ENCODE measurements around the gene SCGB1C1. TPM values are rescaled to one million over a fixed set of nuclear protein-coding genes. Genes with fewer than 3 reads are reported as not detected.
"Not testable (repeated sequence)": the region's sequence is repeated elsewhere in the genome, so short reads cannot be mapped to it uniquely, and the experiment has no call there.

The SCGB1C1 gene
- total and polyA plus RNA-seq, 9 of the 15 experiments (the other 6 are each of a cell fraction or from before 2014, with no cell fraction given): not detected

GRCh38 chr11:189843-190311, 3.0 kb upstream of the SCGB1C1 start:
- H3K9me1 ChIP-seq (ENCODE audit: control insufficient read depth, insufficient read depth, low read length); H3K4me1 ChIP-seq (replicated peaks in 1 of 2; ENCODE audit: control insufficient read depth in 2 of 2, insufficient read depth in 2 of 2, low read length in 2 of 2); FAIRE-seq; DNase-seq (ENCODE audit: extremely low read depth in 1 of 4, low spot score in 3 of 4); H3K79me2 ChIP-seq (ENCODE audit: control insufficient read depth, insufficient read depth, low read length); H3K4me3 ChIP-seq; H3K9ac ChIP-seq (ENCODE audit: insufficient read depth in 1 of 2, low read depth in 2 of 2, low read length in 2 of 2); CTCF ChIA-PET (ENCODE audit: low intra/inter-chr PET ratio); intact Hi-C loops (cut with micrococcal nuclease); H2AFZ ChIP-seq (ENCODE audit: low read depth, low read length); POLR2A ChIA-PET; H3K36me3 ChIP-seq (ENCODE audit: control insufficient read depth, insufficient read depth, low read length); H4K20me1 ChIP-seq (replicated peaks; ENCODE audit: control insufficient read depth, insufficient read depth, low read length); H3K9me3 ChIP-seq (replicated peaks; ENCODE audit: control insufficient read depth, insufficient read depth, low read depth, low read length); H3K27me3 ChIP-seq (ENCODE audit: control insufficient read depth in 2 of 2, insufficient read depth in 2 of 2, low read length in 2 of 2); H3K27ac ChIP-seq (ENCODE audit: extremely low read depth, low read depth, low read length); BruUV-seq (replicated peaks); H3K4me2 ChIP-seq (ENCODE audit: insufficient read depth, low read length): not testable (repeated sequence)
- TF ChIP-seq, protein P1, sequence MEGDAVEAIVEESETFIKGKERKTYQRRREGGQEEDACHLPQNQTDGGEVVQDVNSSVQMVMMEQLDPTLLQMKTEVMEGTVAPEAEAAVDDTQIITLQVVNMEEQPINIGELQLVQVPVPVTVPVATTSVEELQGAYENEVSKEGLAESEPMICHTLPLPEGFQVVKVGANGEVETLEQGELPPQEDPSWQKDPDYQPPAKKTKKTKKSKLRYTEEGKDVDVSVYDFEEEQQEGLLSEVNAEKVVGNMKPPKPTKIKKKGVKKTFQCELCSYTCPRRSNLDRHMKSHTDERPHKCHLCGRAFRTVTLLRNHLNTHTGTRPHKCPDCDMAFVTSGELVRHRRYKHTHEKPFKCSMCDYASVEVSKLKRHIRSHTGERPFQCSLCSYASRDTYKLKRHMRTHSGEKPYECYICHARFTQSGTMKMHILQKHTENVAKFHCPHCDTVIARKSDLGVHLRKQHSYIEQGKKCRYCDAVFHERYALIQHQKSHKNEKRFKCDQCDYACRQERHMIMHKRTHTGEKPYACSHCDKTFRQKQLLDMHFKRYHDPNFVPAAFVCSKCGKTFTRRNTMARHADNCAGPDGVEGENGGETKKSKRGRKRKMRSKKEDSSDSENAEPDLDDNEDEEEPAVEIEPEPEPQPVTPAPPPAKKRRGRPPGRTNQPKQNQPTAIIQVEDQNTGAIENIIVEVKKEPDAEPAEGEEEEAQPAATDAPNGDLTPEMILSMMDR (IDR thresholded peaks at IDR 0.05 in 2 of 3, conservative IDR thresholded peaks at IDR 0.05 in 1 of 3; ENCODE audit: insufficient read depth in 2 of 3, low read depth in 1 of 3, low read length in 3 of 3): peak in 1 of 3 experiments; percentile 44; a peak in 2 of 6 replicates
- 27% methylated on average over 4 of the region's 25 CpGs for WGBS (ENCODE audit: insufficient coverage, low coverage, missing lambda C conversion rate)
- in situ Hi-C loops (cut with MboI): loop anchor here (5.0 kb wide), 1 partner anchor 53 kb away; no protein-coding TSS in a partner anchor
- peak; percentile 87 for ATAC-seq

GRCh38 chr11:190546-190945, 2.3 kb upstream of the SCGB1C1 start:
- in situ Hi-C loops (cut with MboI): loop anchor here (5.0 kb wide), 1 partner anchor 53 kb away; no protein-coding TSS in a partner anchor
- H3K36me3 ChIP-seq (ENCODE audit: control insufficient read depth, insufficient read depth, low read length); H2AFZ ChIP-seq (ENCODE audit: low read depth, low read length); H4K20me1 ChIP-seq (replicated peaks; ENCODE audit: control insufficient read depth, insufficient read depth, low read length); H3K4me1 ChIP-seq (replicated peaks in 1 of 2; ENCODE audit: control insufficient read depth in 2 of 2, insufficient read depth in 2 of 2, low read length in 2 of 2); BruUV-seq (replicated peaks); POLR2A ChIA-PET; intact Hi-C loops (cut with micrococcal nuclease); H3K9me3 ChIP-seq (replicated peaks; ENCODE audit: control insufficient read depth, insufficient read depth, low read depth, low read length); H3K4me3 ChIP-seq; H3K4me2 ChIP-seq (ENCODE audit: insufficient read depth, low read length); ATAC-seq; H3K79me2 ChIP-seq (ENCODE audit: control insufficient read depth, insufficient read depth, low read length); H3K27me3 ChIP-seq (ENCODE audit: control insufficient read depth in 2 of 2, insufficient read depth in 2 of 2, low read length in 2 of 2); FAIRE-seq; H3K9me1 ChIP-seq (ENCODE audit: control insufficient read depth, insufficient read depth, low read length); CTCF ChIA-PET (ENCODE audit: low intra/inter-chr PET ratio); DNase-seq (ENCODE audit: extremely low read depth in 1 of 4, low spot score in 3 of 4); H3K27ac ChIP-seq (ENCODE audit: extremely low read depth, low read depth, low read length); H3K9ac ChIP-seq (ENCODE audit: insufficient read depth in 1 of 2, low read depth in 2 of 2, low read length in 2 of 2): not testable (repeated sequence)
- WGBS (ENCODE audit: insufficient coverage, low coverage, missing lambda C conversion rate): 26% methylated on average over 5 of the region's 5 CpGs

Data from K562 (cell line).